HepG2 (cell line): ENCODE data around the gene DGKD. TPM values are rescaled to one million over a fixed set of nuclear protein-coding genes. Genes with fewer than 3 reads are reported as not detected.

ENCODE experiments used
- CREM ChIP-seq, 2 experiments: sonication (generic) in 1 of 2; formaldehyde crosslinking in 1 of 2; IDR thresholded peaks; 2 replicates each; pipeline versions ENCODE4 v1.4.0 to v1.6.1; 2016 to 2020; ENCODE audit warnings: antibody characterized with exemption in 1 of 2, mild to moderate bottlenecking in 1 of 2, missing genetic modification reagents in 1 of 2
- FOSL1 ChIP-seq: sonication (generic); formaldehyde crosslinking; IDR thresholded peaks from 2 replicates; pipeline ENCODE4 v1.9.0; 2021; ENCODE audit warnings: missing genetic modification reagents, borderline replicate concordance
- MAFF ChIP-seq: IDR thresholded peaks from 2 replicates; pipeline ENCODE4 v1.6.1; 2011; ENCODE audit warnings: low read depth, low read length, improper control_type of control experiment
- NCOA1 ChIP-seq: sonication (generic); formaldehyde crosslinking; IDR thresholded peaks from 2 replicates; pipeline ENCODE4 v1.9.0; 2021; ENCODE audit warnings: missing genetic modification reagents
- RAD21 ChIP-seq: fragments of 450-650 bp; formaldehyde crosslinking; IDR thresholded peaks from 2 replicates; pipeline ENCODE4 v1.5.0; 2020; ENCODE audit warnings: mild to moderate bottlenecking
- RARA ChIP-seq: IDR thresholded peaks from 2 replicates; pipeline ENCODE4 v1.6.1; 2016; ENCODE audit warnings: missing genetic modification reagents, missing compliant biosample characterization
- ZNF24 ChIP-seq: fragments of 450-650 bp; IDR thresholded peaks from 2 replicates; pipeline ENCODE4 v1.6.1; 2017; ENCODE audit warnings: antibody characterized with exemption, mild to moderate bottlenecking
- ZNF589 ChIP-seq: sonication (generic); formaldehyde crosslinking; conservative IDR thresholded peaks from 2 replicates; pipeline ENCODE4 v1.8.0; 2022; ENCODE audit warnings: mild to moderate bottlenecking, moderate library complexity, missing genetic modification reagents
- polyA plus RNA-seq, 8 experiments: library from polyadenylated mRNA; depleted of rRNA in 3 of 8; stranded (reverse) in 7 of 8; unstranded in 1 of 8; fragments of >200 nt; fragmentation: Illumina TruSeq in 4 of 8; extraction: Trizol in 4 of 8; gene quantifications; 2 replicates each; pipeline versions ENCODE4 v1.2.1 to v1.2.3, GENCODE V29; 2011 to 2016; ENCODE audit warnings: low read depth in 4 of 8, missing spikeins in 1 of 8, mixed read lengths in 1 of 8; ENCODE audit not compliant: insufficient read depth in 1 of 8
- small RNA-seq, 3 experiments: library from RNA; depleted of rRNA; stranded (forward); fragments of <200 nt; gene quantifications; one replicate each; pipeline ENCODE3, GENCODE V24; 2012; ENCODE audit warnings: low read depth in 2 of 3, low replicate concordance in 1 of 3; ENCODE audit not compliant: insufficient read length in 3 of 3, insufficient read depth in 2 of 3
- total RNA-seq, 5 experiments: library from RNA; depleted of rRNA; stranded (reverse); fragments of >200 nt; fragmentation: Illumina TruSeq; extraction: Trizol; gene quantifications; 2 replicates each; pipeline ENCODE4 v1.2.3, GENCODE V29; 2016; ENCODE audit warnings: low read depth in 1 of 5
- TF ChIP-seq, protein P1 (sequence below): sonication (generic); formaldehyde crosslinking; IDR thresholded peaks from 2 replicates; pipeline ENCODE4 v1.5.1; 2020; ENCODE audit warnings: missing genetic modification reagents, mild to moderate bottlenecking, borderline replicate concordance
- TF ChIP-seq, protein P2 (sequence below): sonication (generic); formaldehyde crosslinking; IDR thresholded peaks from 2 replicates; pipeline ENCODE4 v1.5.0; 2020; ENCODE audit warnings: missing genetic modification reagents

DGKD gene
- total and polyA plus RNA-seq, 2 of the 13 experiments (the other 11 are each of a cell fraction or from before 2014, with no cell fraction given): 24.5 to 33.2 TPM

DNA sequence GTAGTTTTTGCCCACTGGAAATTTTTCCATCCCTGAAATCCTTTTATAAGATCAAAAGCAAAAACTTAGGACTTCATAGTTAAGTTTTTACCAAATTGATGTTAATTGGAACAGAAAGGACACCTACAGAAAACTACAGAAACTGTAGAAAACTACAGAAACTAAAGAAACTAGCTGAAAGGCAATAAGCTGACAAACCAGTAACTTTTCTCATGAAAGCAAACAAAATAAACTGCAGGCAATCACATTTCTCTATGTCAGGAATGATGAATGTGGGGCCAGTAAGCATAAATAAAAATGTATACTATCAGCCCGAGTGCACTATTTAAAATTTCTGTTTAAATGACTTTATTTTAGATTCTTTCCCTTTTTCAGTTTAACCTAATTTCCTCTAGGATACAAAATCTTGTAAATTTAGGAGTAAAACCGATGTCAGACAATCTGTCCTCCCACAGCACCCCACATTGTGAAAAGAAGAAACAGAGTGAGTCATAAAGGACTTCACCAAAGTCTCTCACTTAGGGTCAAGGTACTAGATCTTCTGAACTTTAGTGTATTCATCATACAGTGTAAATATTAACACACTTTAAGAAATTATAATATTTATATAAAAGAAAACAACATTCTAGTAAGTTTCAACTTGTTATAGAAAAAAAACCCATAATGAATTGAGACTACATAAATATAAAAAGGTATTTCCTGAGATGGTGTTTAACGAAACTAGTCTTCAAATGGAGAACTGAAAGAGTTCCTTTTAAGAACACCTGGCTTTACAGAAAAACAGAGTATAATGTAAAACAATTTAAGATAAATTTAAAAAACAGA lies 165.7 kb downstream of the DGKD start (continued):
- TF ChIP-seq CREM (IDR thresholded peaks at IDR 0.05): no peak
- TF ChIP-seq CREM (CRISPR knock-in tag; IDR thresholded peaks at IDR 0.05): no peak
- 0 out of 2 replicates have a peak, but pooled peaks have one; percentile 28 for TF ChIP-seq RARA
- no peak for TF ChIP-seq RAD21 (CRISPR knock-in tag)
- TF ChIP-seq NCOA1 (CRISPR knock-in tag): no peak
- no peak for TF ChIP-seq ZNF24
- TF ChIP-seq, protein P1, sequence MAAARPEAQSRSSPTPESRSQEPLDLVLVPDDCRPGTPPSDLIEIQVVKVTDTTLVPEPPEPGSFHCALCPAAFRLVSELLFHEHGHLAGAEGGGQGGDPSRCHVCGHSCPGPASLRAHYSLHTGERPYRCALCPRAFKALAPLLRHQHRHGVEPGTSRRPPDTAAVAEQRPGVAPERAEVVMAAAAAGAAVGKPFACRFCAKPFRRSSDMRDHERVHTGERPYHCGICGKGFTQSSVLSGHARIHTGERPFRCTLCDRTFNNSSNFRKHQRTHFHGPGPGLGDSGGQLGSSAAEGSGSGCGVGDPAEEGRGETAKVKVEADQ (CRISPR knock-in tag): no peak
- TF ChIP-seq MAFF: no peak
- TF ChIP-seq, protein P2, sequence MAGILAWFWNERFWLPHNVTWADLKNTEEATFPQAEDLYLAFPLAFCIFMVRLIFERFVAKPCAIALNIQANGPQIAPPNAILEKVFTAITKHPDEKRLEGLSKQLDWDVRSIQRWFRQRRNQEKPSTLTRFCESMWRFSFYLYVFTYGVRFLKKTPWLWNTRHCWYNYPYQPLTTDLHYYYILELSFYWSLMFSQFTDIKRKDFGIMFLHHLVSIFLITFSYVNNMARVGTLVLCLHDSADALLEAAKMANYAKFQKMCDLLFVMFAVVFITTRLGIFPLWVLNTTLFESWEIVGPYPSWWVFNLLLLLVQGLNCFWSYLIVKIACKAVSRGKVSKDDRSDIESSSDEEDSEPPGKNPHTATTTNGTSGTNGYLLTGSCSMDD: no peak
- no peak for TF ChIP-seq ZNF589 (CRISPR knock-in tag)
- TF ChIP-seq FOSL1: peak; percentile 48; the same call in 1 of the 2 replicates
- TF ChIP-seq, all 625 proteins: peak for 4

Small RNA genes within 50 kb of the gene (small RNA-seq; reads per million reads assigned to genes)
- gene RF00019: 0 reads per million in 3 experiments

Other genes starting within 250 kb of the DGKD start
- 51.7 and 61.2 TPM in 2 replicates for gene ATG16L1, start 102.8 kb upstream of the DGKD start, total RNA-seq (2016; rRNA removed; fragmentation: Illumina TruSeq; extraction: Trizol)
- 26.0 and 32.4 TPM in 2 replicates for gene ATG16L1, start 102.8 kb upstream of the DGKD start, polyA plus RNA-seq (2011; rRNA removed)
- gene SAG, start 46.7 kb upstream of the DGKD start, total RNA-seq (2016; rRNA removed; fragmentation: Illumina TruSeq; extraction: Trizol): not detected in 2 replicates
- not detected in 2 replicates for gene SAG, start 46.7 kb upstream of the DGKD start, polyA plus RNA-seq (2011; rRNA removed)
- 41.0 and 57.2 TPM in 2 replicates for gene USP40, start 212.3 kb downstream of the DGKD start, total RNA-seq (2016; rRNA removed; fragmentation: Illumina TruSeq; extraction: Trizol)
- 40.2 and 46.3 TPM in 2 replicates for gene USP40, start 212.3 kb downstream of the DGKD start, polyA plus RNA-seq (2011; rRNA removed)